ENCODE data around the gene SKAP1.
"Not testable (repeated sequence)": the region's sequence is repeated elsewhere in the genome, so short reads cannot be mapped to it uniquely, and the experiment has no call there.

DNA sequence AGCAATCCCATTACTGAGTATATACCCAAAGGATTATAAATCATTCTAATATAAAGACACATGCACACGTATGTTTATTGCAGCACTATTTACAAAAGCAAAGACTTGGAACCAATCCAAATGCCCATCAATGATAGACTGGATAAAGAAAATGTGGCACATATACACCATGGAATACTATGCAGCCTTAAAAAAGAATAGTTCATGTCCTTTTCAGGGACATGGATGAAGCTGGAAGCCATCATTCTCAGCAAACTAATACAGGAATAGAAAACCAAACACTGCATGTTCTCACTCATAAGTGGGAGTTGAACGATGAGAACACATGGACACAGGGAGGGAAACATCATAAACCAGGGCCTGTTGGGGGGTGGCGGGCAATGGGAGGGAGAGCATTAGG, 19.3 kb upstream of the SKAP1 start:
- TF ChIP-seq, protein P1, sequence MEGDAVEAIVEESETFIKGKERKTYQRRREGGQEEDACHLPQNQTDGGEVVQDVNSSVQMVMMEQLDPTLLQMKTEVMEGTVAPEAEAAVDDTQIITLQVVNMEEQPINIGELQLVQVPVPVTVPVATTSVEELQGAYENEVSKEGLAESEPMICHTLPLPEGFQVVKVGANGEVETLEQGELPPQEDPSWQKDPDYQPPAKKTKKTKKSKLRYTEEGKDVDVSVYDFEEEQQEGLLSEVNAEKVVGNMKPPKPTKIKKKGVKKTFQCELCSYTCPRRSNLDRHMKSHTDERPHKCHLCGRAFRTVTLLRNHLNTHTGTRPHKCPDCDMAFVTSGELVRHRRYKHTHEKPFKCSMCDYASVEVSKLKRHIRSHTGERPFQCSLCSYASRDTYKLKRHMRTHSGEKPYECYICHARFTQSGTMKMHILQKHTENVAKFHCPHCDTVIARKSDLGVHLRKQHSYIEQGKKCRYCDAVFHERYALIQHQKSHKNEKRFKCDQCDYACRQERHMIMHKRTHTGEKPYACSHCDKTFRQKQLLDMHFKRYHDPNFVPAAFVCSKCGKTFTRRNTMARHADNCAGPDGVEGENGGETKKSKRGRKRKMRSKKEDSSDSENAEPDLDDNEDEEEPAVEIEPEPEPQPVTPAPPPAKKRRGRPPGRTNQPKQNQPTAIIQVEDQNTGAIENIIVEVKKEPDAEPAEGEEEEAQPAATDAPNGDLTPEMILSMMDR (conservative IDR thresholded peaks at IDR 0.05; ENCODE audit: low read length): not testable (repeated sequence)
- TF ChIP-seq EZH2phosphoT487 (IDR thresholded peaks at IDR 0.05; ENCODE audit: borderline replicate concordance): not testable (repeated sequence)
